Hepatocyte (in vitro differentiated cells): ENCODE results near the gene CFAP77. TPM values are rescaled to one million over a fixed set of nuclear protein-coding genes. Genes with fewer than 3 reads are reported as not detected.

ENCODE experiments used
- DNase-seq: peaks from one replicate; pipeline ENCODE4 v3.0.0-alpha.2; 2016; ENCODE audit warnings: low spot score
- H2AFZ ChIP-seq: fragments of 200-600 bp; sonication (generic); 2 replicates; pipeline ENCODE4 v1.6.0; 2016; ENCODE audit warnings: antibody characterized with exemption, mild to moderate bottlenecking
- H3K27ac ChIP-seq: fragments of 200-600 bp; sonication (generic); 2 replicates; pipeline ENCODE4 v1.5.1; 2016; ENCODE audit warnings: mild to moderate bottlenecking
- H3K27me3 ChIP-seq: fragments of 200-600 bp; sonication (generic); 2 replicates; pipeline ENCODE4 v1.6.1; 2016
- H3K36me3 ChIP-seq: fragments of 200-600 bp; sonication (generic); replicated peaks from 2 replicates; pipeline ENCODE4 v1.5.1; 2016; ENCODE audit warnings: low read depth; ENCODE audit not compliant: insufficient read depth
- H3K4me1 ChIP-seq: fragments of 200-600 bp; sonication (generic); 2 replicates; pipeline ENCODE4 v1.5.1; 2016; ENCODE audit warnings: mild to moderate bottlenecking, moderate library complexity; ENCODE audit not compliant: insufficient read depth
- H3K4me2 ChIP-seq: fragments of 200-600 bp; sonication (generic); 2 replicates; pipeline ENCODE4 v1.6.0; 2016
- H3K4me3 ChIP-seq: fragments of 200-600 bp; sonication (generic); 2 replicates; pipeline ENCODE4 v1.5.1; 2016; ENCODE audit warnings: mild to moderate bottlenecking
- H3K79me2 ChIP-seq: fragments of 200-600 bp; sonication (generic); 2 replicates; pipeline ENCODE4 v1.6.0; 2017; ENCODE audit warnings: mild to moderate bottlenecking
- H3K9me2 ChIP-seq: fragments of 200-600 bp; sonication (generic); replicated peaks from 2 replicates; pipeline ENCODE4 v1.6.0; 2017; ENCODE audit warnings: mild to moderate bottlenecking; ENCODE audit not compliant: insufficient read depth
- H3K9me3 ChIP-seq: fragments of 200-600 bp; sonication (generic); 2 replicates; pipeline ENCODE4 v1.5.1; 2016; ENCODE audit warnings: low read depth, mild to moderate bottlenecking
- H4K20me1 ChIP-seq: fragments of 200-600 bp; sonication (generic); 2 replicates; pipeline ENCODE4 v1.6.0; 2016; ENCODE audit warnings: mild to moderate bottlenecking; ENCODE audit not compliant: insufficient read depth, poor library complexity, severe bottlenecking
- CTCF ChIP-seq: fragments of 200-600 bp; sonication (generic); IDR thresholded peaks from 2 replicates; pipeline ENCODE4 v1.5.1; 2016; ENCODE audit warnings: antibody characterized with exemption, mild to moderate bottlenecking; ENCODE audit not compliant: poor library complexity
- EZH2 ChIP-seq: fragments of 200-600 bp; sonication (generic); IDR thresholded peaks from 2 replicates; pipeline ENCODE4 v1.6.1; 2016; ENCODE audit warnings: antibody characterized with exemption, mild to moderate bottlenecking, borderline replicate concordance
- EZH2phosphoT487 ChIP-seq: fragments of 200-600 bp; sonication (generic); IDR thresholded peaks from one replicate; pipeline ENCODE4 v1.6.1; 2018; ENCODE audit warnings: antibody characterized with exemption, mild to moderate bottlenecking, low read depth, moderate library complexity; ENCODE audit not compliant: unreplicated experiment, severe bottlenecking
- WGBS: methylation state at CpG from one replicate; pipeline ENCODE4 v1.1.6; 2016; ENCODE audit warnings: low lambda C conversion rate; ENCODE audit errors: missing lambda C conversion rate; 5-methylcytosine and 5-hydroxymethylcytosine counted together
- polyA plus RNA-seq: library from polyadenylated mRNA; unstranded; fragments of >200 nt; fragmentation: Nextera tagmentation; extraction: Ambion mirVana; gene quantifications from 2 replicates; pipeline ENCODE4 v1.2.1, GENCODE V29; 2016
- total RNA-seq: library from RNA; depleted of rRNA; stranded (reverse); fragments of >200 nt; gene quantifications from 2 replicates; pipeline ENCODE4 v1.2.3, GENCODE V29; 2014

CFAP77 gene
- total and polyA plus RNA-seq, 2 experiments from 2014 or later, result 0.70 to 1.2 TPM

- Histone ChIP-seq H3K36me3 (no peaks in the 10 kb centered on the region), H3K9me2 (no peaks in the 10 kb centered on the region), H4K20me1 (no peaks in the 10 kb centered on the region), H3K27me3 (no peaks in the 10 kb centered on the region), H2AFZ (no peak overlapping the region), H3K79me2 (no peaks in the 10 kb centered on the region), H3K4me3 (no peak overlapping the region), H3K4me1 (no peaks in the 10 kb centered on the region), H3K4me2 (no peak overlapping the region), H3K9me3 (no peaks in the 10 kb centered on the region), H3K27ac (no peak overlapping the region)
- TF ChIP-seq CTCF, result no peak
- no peak for TF ChIP-seq EZH2
- whole genome bisulfite sequencing, result 86% methylated on average over 5 of the region's 5 CpGs
- no peak for DNase-seq
Observed at GRCh38 chr9:132465131-132465635, 55.2 kb downstream of the CFAP77 start.

GRCh38 chr9:132472199-132472598 lies 62.2 kb downstream of the CFAP77 start:
- 90% methylated on average over 4 of the region's 4 CpGs for WGBS
- Histone ChIP-seq H3K27ac (no peak overlapping the region), H3K9me2 (no peaks in the 10 kb centered on the region), H4K20me1 (no peaks in the 10 kb centered on the region), H3K4me3 (no peak overlapping the region), H3K9me3 (no peaks in the 10 kb centered on the region), H3K27me3 (no peaks in the 10 kb centered on the region), H3K36me3 (no peaks in the 10 kb centered on the region), H2AFZ (no peak overlapping the region), H3K4me2 (no peak overlapping the region), H3K4me1 (no peaks in the 10 kb centered on the region), H3K79me2 (no peaks in the 10 kb centered on the region)
- TF ChIP-seq EZH2 (no peak), CTCF (no peak), EZH2phosphoT487 (no peak)
- no peak for DNase-seq

GRCh38 chr9:132472599-132472998 lies 62.6 kb downstream of the CFAP77 start:
- Histone ChIP-seq H4K20me1 (no peaks in the 10 kb centered on the region), H3K9me3 (no peaks in the 10 kb centered on the region), H3K27ac (no peak overlapping the region), H3K9me2 (no peaks in the 10 kb centered on the region), H3K79me2 (no peaks in the 10 kb centered on the region), H3K4me1 (no peaks in the 10 kb centered on the region), H3K36me3 (no peaks in the 10 kb centered on the region), H2AFZ (no peak overlapping the region), H3K27me3 (no peaks in the 10 kb centered on the region), H3K4me2 (no peak overlapping the region), H3K4me3 (no peak overlapping the region)
- 67% methylated on average over 9 of the region's 9 CpGs for WGBS
- no peak for DNase-seq
- no peak for TF ChIP-seq CTCF
- TF ChIP-seq EZH2, result no peak
- TF ChIP-seq EZH2phosphoT487, result no peak

- H4K20me1 ChIP-seq, result no peaks in the 10 kb centered on the region
- no peaks in the 10 kb centered on the region for H3K4me1 ChIP-seq
- H3K27me3 ChIP-seq, result no peaks in the 10 kb centered on the region
- no peak overlapping the region for H3K4me2 ChIP-seq
- no peak overlapping the region for H3K27ac ChIP-seq
- no peak for DNase-seq
- no peaks in the 10 kb centered on the region for H3K79me2 ChIP-seq
- no peaks in the 10 kb centered on the region for H3K9me3 ChIP-seq
- H2AFZ ChIP-seq, result no peak overlapping the region
- H3K9me2 ChIP-seq, result no peaks in the 10 kb centered on the region
- H3K36me3 ChIP-seq, result no peaks in the 10 kb centered on the region
- WGBS, result 85% methylated on average over 14 of the region's 14 CpGs
- TF ChIP-seq CTCF, result no peak
- no peak for TF ChIP-seq EZH2
- no peak for TF ChIP-seq EZH2phosphoT487
- H3K4me3 ChIP-seq, result no peak overlapping the region
Observed at GRCh38 chr9:132474253-132474652, 64.2 kb downstream of the CFAP77 start.
